Stimulated activated CD4-positive, alpha-beta T cell treated with anti-CD3 and anti-CD28 coated beads, Interleukin-2, amount 100 ng/mL, for 48 hours (primary cell): ENCODE results near the gene GAGE12G.
"Not testable (repeated sequence)": the region's sequence is repeated elsewhere in the genome, so short reads cannot be mapped to it uniquely, and the experiment has no call there.

Source experiments
- DNase-seq, 2 donors: peaks; one replicate each; pipeline ENCODE4 v3.0.0-alpha.2; 2020

The GAGE12G gene

GRCh38 chrX:49570100-49570499 lies at the start of gene GAGE12G:
GAGE12G (plus strand) TSS chrX:49570400; CDS start chrX:49571555, 1,155 bp downstream.
- DNase-seq, result not testable (repeated sequence)

- not testable (repeated sequence) for DNase-seq
These were observed 38.3 kb upstream of the GAGE12G start, which contains the start of gene GAGE12C for GRCh38 chrX:49531877-49532276. GAGE12C (plus strand) TSS chrX:49532177; CDS start chrX:49533332, 1,155 bp downstream.

- DNase-seq, result not testable (repeated sequence)
These were observed 28.8 kb upstream of the GAGE12G start, which contains the start of gene GAGE12D for GRCh38 chrX:49541433-49541832. GAGE12D (plus strand) TSS chrX:49541733; CDS start chrX:49542888, 1,155 bp downstream.

- DNase-seq, result not testable (repeated sequence)
These were observed 19.2 kb upstream of the GAGE12G start, which contains the start of gene GAGE12E for GRCh38 chrX:49550989-49551388. GAGE12E (plus strand) TSS chrX:49551289; CDS start chrX:49552444, 1,155 bp downstream.

GRCh38 chrX:49560542-49560941 lies 9.7 kb upstream of the GAGE12G start, which contains the start of gene GAGE12F:
GAGE12F (plus strand) TSS chrX:49560842; CDS start chrX:49561997, 1,155 bp downstream.
- DNase-seq, result not testable (repeated sequence)

- not testable (repeated sequence) for DNase-seq
These were observed 1.5 kb upstream of the GAGE12G start for GRCh38 chrX:49568728-49569127.

- DNase-seq, result not testable (repeated sequence)
These were observed 1.0 kb upstream of the GAGE12G start for GRCh38 chrX:49569152-49569551.

- DNase-seq, result not testable (repeated sequence)
These were observed 9.4 kb downstream of the GAGE12G start, which contains the start of gene GAGE12H for GRCh38 chrX:49579649-49580048. GAGE12H (plus strand) TSS chrX:49579949; CDS start chrX:49581104, 1,155 bp downstream.

- DNase-seq, result not testable (repeated sequence)
These were observed 19.0 kb downstream of the GAGE12G start, which contains the start of gene GAGE2A for GRCh38 chrX:49589196-49589595. GAGE2A (plus strand) TSS chrX:49589496; CDS start chrX:49590651, 1,155 bp downstream.

- DNase-seq, result not testable (repeated sequence)
These were observed 19.7 kb downstream of the GAGE12G start for GRCh38 chrX:49589769-49590478.

- not testable (repeated sequence) for DNase-seq
These were observed 20.3 kb downstream of the GAGE12G start for GRCh38 chrX:49590488-49590887.

- DNase-seq, result not testable (repeated sequence)
These were observed 28.5 kb downstream of the GAGE12G start, which contains the start of gene GAGE1 for GRCh38 chrX:49598720-49599119. GAGE1 (plus strand) TSS chrX:49599020; CDS start chrX:49600175, 1,155 bp downstream.

GRCh38 chrX:49610718-49611310 lies 40.6 kb downstream of the GAGE12G start:
- DNase-seq, result no peak

GRCh38 chrX:49618574-49618973 lies 48.4 kb downstream of the GAGE12G start:
- DNase-seq, result no peak
